Glutamatergic neuron (in vitro differentiated cells): Measurements from ENCODE around the gene KLRF1. TPM values are rescaled to one million over a fixed set of nuclear protein-coding genes. Genes with fewer than 3 reads are reported as not detected.

Source experiments
- DNase-seq: peaks from one replicate; pipeline ENCODE4 v3.0.0; 2022
- H3K27ac Mint-ChIP-seq: one replicate; pipeline ENCODE4 v1.8.0; 2020; ENCODE audit warnings: mild to moderate bottlenecking, mixed read lengths, inconsistent platforms; ENCODE audit not compliant: unreplicated experiment
- H3K27me3 Mint-ChIP-seq: one replicate; pipeline ENCODE4 v1.8.0; 2020; ENCODE audit warnings: mild to moderate bottlenecking, moderate library complexity, mixed read lengths, inconsistent platforms; ENCODE audit not compliant: unreplicated experiment
- H3K36me3 Mint-ChIP-seq: one replicate; pipeline ENCODE4 v1.8.0; 2020; ENCODE audit warnings: mild to moderate bottlenecking, mixed read lengths, inconsistent platforms; ENCODE audit not compliant: unreplicated experiment
- H3K4me1 Mint-ChIP-seq: one replicate; pipeline ENCODE4 v1.8.0; 2020; ENCODE audit warnings: mild to moderate bottlenecking, low read depth, mixed read lengths, inconsistent platforms; ENCODE audit not compliant: unreplicated experiment
- H3K4me3 Mint-ChIP-seq: one replicate; pipeline ENCODE4 v1.8.0; 2020; ENCODE audit warnings: mild to moderate bottlenecking, mixed read lengths, inconsistent platforms; ENCODE audit not compliant: unreplicated experiment
- H3K9me3 Mint-ChIP-seq: one replicate; pipeline ENCODE4 v1.8.0; 2020; ENCODE audit warnings: mild to moderate bottlenecking, moderate library complexity, mixed read lengths, inconsistent platforms; ENCODE audit not compliant: unreplicated experiment
- long read RNA-seq: library from polyadenylated mRNA; unstranded; transcript quantifications from one replicate; pipeline ENCODE4 v2.0.0, GENCODE V29; 2020; ENCODE audit not compliant: unreplicated experiment
- total RNA-seq: library from RNA; stranded (reverse); fragmentation: NEBNext Ultra II Directional; extraction: Animal tissue kit (Norgen Biotek cat#: 25700); gene quantifications from one replicate; pipeline ENCODE4 v1.2.1, GENCODE V29; 2021; ENCODE audit not compliant: unreplicated experiment
- TF ChIP-seq, protein P1 (sequence below): fragments of 200-600 bp; sonication (generic); IDR thresholded peaks from one replicate; pipeline ENCODE4 v1.5.0; 2021; ENCODE audit not compliant: partially characterized antibody, unreplicated experiment

The KLRF1 gene
- total RNA-seq: not detected
- long read RNA-seq: 0 reads

- H3K27ac Mint-ChIP-seq: no peak within 1 kb of the TSS
- no peak within 1 kb of the TSS for H3K4me3 Mint-ChIP-seq
- DNase-seq: no peak
- TF ChIP-seq, protein P1, sequence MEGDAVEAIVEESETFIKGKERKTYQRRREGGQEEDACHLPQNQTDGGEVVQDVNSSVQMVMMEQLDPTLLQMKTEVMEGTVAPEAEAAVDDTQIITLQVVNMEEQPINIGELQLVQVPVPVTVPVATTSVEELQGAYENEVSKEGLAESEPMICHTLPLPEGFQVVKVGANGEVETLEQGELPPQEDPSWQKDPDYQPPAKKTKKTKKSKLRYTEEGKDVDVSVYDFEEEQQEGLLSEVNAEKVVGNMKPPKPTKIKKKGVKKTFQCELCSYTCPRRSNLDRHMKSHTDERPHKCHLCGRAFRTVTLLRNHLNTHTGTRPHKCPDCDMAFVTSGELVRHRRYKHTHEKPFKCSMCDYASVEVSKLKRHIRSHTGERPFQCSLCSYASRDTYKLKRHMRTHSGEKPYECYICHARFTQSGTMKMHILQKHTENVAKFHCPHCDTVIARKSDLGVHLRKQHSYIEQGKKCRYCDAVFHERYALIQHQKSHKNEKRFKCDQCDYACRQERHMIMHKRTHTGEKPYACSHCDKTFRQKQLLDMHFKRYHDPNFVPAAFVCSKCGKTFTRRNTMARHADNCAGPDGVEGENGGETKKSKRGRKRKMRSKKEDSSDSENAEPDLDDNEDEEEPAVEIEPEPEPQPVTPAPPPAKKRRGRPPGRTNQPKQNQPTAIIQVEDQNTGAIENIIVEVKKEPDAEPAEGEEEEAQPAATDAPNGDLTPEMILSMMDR: no peak
- H3K36me3 Mint-ChIP-seq: no peaks in the 10 kb centered on the region
- H3K27me3 Mint-ChIP-seq: no peaks in the 10 kb centered on the region
- H3K9me3 Mint-ChIP-seq: no peaks in the 10 kb centered on the region
- no peaks in the 10 kb centered on the region for H3K4me1 Mint-ChIP-seq
Measured at GRCh38 chr12:9827209-9827888, at the start of gene KLRF1. TSS of gene KLRF1 (plus strand) at chr12:9827481. CDS start at chr12:9827545, 64 bp downstream.

GRCh38 chr12:9779209-9779608, 48.1 kb upstream of the KLRF1 start:
- Mint-ChIP-seq H3K4me1 (no peaks in the 10 kb centered on the region), H3K27me3 (peaks cover 4% of the 10 kb centered on the region), H3K36me3 (no peaks in the 10 kb centered on the region)

GRCh38 chr12:9781360-9781759, 45.9 kb upstream of the KLRF1 start:
- H3K9me3 Mint-ChIP-seq: peaks cover 1% of the 10 kb centered on the region
- no peaks in the 10 kb centered on the region for H3K36me3 Mint-ChIP-seq
- no peak for DNase-seq
- TF ChIP-seq, protein P1: no peak
- H3K4me3 Mint-ChIP-seq: no peak overlapping the region
- H3K27ac Mint-ChIP-seq: no peak overlapping the region
- peaks cover 4% of the 10 kb centered on the region for H3K27me3 Mint-ChIP-seq
- H3K4me1 Mint-ChIP-seq: no peaks in the 10 kb centered on the region

More at GRCh38 chr12:9779209-9779608, 48.1 kb upstream of the KLRF1 start:
- Mint-ChIP-seq H3K9me3 (peaks cover 1% of the 10 kb centered on the region), H3K4me3 (no peak overlapping the region), H3K27ac (no peak overlapping the region)
- DNase-seq: no peak
- TF ChIP-seq, protein P1: no peak

DNA sequence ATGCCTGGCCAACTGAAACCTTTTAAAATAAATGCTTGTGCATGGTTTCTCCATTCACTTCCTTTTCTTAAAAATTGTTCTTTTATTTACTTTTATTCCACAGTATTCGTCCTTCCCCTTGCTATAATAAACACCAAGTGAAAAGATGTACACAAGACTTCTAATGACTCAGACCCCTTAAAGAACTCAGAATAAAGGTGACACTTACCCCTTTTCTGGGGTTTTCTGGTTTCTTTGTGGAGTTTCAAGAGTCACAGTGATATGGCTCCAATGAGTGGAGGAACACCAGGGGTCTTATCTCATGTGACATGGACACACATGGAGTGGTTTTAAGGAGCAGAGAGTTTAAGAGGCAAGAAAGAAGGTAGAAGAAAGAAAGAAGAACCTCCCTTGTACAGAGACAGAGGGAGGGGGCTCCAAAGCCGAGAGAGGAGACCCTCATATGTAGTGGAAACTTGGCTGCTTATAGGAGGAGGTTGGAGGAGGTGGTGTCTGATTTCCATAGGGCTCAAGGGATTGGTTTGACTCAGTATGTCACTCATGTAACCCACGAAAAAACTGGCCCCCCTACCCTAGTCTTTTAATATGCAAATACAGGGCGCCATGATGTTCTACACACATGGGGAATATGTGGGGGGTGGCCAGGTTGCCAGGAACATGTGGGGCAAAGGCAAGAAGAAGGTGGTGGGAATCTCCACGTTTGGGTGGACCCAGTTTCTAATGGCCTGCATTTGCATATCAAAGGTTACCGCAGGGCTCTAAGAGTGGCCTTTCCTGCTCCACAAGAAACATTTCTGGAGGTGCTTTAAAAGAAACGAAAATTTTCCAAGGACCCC, 44.5 kb upstream of the KLRF1 start:
- Mint-ChIP-seq H3K36me3 (no peaks in the 10 kb centered on the region), H3K27me3 (peaks cover 4% of the 10 kb centered on the region), H3K4me1 (no peaks in the 10 kb centered on the region), H3K4me3 (no peak overlapping the region), H3K9me3 (peaks cover 1% of the 10 kb centered on the region), H3K27ac (no peak overlapping the region)
- TF ChIP-seq, protein P1: no peak
- DNase-seq: no peak

GRCh38 chr12:9784326-9784725, 43.0 kb upstream of the KLRF1 start:
- no peak overlapping the region for H3K27ac Mint-ChIP-seq
- DNase-seq: no peak
- H3K4me1 Mint-ChIP-seq: no peaks in the 10 kb centered on the region

More at GRCh38 chr12:9784326-9784725, 43.0 kb upstream of the KLRF1 start:
- no peak overlapping the region for H3K4me3 Mint-ChIP-seq
- no peaks in the 10 kb centered on the region for H3K9me3 Mint-ChIP-seq
- peaks cover 4% of the 10 kb centered on the region for H3K27me3 Mint-ChIP-seq
- TF ChIP-seq, protein P1: no peak
- no peaks in the 10 kb centered on the region for H3K36me3 Mint-ChIP-seq
